ENCODE measurements around the gene KANK2.

Gene KANK2

DNA sequence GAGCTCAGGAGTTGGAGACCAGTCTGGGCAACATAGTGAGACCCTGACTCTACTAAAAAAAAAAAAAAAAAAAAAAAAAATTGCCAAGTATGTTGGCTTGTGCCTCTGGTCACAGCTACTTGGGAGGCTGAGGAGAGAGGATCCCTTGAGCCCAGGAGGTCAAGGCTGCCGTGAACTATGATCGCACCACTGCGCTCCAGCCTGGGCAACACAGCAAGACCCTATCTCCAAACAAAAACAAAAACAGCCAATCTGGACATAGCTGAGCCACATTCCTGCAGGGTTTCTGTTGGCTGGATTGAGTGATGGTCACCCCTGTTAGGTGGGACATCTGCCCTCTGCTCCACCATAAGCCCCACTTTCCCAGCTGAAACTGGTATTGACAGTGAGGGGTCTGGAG, 28.5 kb upstream of the KANK2 start:
- DNase-seq (ENCODE audit: low read depth), result no peak

GRCh38 chr19:11225172-11225571, 27.8 kb upstream of the KANK2 start:
- no peak for DNase-seq (ENCODE audit: low read depth)

- DNase-seq (ENCODE audit: low read depth), result no peak
Measured at GRCh38 chr19:11224429-11224828, 27.1 kb upstream of the KANK2 start.

- no peak for DNase-seq (ENCODE audit: low read depth)
Measured at GRCh38 chr19:11223200-11223599, 25.9 kb upstream of the KANK2 start.

- DNase-seq (ENCODE audit: low read depth), result no peak
Measured at GRCh38 chr19:11221082-11221598, 23.8 kb upstream of the KANK2 start.

- DNase-seq (ENCODE audit: low read depth), result no peak
Measured at GRCh38 chr19:11214387-11214786, 17.0 kb upstream of the KANK2 start.

- DNase-seq (ENCODE audit: low read depth), result no peak
Measured at GRCh38 chr19:11210656-11210928, 13.2 kb upstream of the KANK2 start.

DNA sequence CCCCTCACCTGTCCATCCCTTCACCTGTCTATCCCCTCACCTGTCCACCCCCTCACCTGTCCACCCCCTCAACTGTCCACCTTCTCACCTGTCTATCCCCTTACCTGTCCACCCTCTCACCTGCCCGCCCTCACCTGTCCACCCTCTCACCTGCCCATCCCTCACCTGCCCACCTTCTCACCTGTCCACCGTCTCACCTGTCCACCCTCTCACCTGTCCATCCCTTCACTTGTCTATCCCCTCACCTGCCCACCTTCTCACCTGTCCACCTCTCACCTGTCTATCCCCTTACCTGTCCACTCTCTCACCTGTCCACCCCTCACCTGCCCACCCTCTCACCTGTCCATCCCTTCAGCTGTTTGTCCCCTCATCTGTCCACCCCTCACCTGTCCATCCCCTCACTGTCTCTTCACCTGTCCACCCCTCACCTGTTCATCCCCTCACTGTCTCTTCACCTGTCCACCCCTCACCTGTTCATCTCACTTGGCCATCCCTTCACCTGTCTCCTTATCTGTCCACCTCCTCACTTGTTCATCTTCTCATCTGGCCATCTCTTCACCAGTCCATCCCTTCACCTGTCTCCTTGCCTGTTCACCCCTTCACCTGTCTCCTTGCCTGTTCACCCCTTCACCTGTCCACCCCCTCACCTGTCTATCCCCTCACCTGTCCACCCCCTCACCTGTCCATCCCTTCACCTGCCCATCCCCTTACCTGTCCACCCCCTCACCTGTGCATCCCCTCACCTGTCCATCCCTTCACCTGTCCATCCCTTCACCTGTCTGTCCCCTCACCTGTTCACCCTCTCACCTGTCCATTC, 12.7 kb upstream of the KANK2 start:
- DNase-seq (ENCODE audit: low read depth), result no peak

DNA sequence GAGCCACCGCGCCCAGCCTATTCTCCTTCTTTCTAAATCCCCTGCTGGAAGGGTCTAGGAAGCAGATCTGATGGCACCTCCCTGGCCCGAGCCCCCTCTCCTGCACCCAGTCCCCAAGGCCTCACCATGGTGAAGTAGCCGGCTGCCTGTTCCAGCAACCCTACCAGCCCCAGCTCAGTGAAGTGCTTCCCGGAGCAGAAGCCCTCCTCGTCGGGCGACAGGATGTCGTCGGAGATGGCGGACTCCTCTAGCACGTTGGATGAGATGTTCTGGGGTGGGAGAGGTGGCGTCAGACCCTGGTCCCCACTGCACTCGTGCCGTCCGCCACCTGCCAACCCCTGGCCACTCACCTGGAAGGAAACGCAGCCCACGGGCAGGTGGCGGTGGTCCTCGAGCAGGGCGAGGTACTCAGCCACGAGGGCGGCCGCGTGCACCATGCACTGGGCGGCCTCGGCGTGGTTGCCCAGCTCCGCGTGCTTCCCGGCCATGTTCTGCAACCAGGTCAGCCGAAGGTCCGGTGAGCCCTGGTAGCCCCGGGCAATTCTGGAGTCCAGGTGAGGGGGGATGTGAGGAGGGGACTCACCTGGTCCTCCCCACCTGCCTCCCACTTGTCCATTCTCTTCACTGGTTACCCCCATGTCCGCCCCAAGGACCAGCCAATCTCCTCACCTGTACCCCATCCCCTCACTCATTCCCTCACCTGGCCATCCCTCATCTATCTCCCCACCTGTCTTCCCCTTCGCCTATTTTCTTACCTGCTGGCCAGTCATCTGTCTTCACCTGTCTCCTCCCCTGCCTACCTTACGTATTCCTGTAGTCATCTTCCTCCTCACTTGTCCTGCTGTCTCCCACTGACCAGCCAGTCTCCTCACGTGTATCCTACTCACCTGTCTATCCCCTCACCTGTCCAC, 11.5 kb upstream of the KANK2 start:
- DNase-seq (ENCODE audit: low read depth), result no peak

- DNase-seq (ENCODE audit: low read depth), result no peak
Measured at GRCh38 chr19:11205939-11206570, 8.7 kb upstream of the KANK2 start.

GRCh38 chr19:11204943-11205349, 7.6 kb upstream of the KANK2 start:
- no peak for DNase-seq (ENCODE audit: low read depth)

DNA sequence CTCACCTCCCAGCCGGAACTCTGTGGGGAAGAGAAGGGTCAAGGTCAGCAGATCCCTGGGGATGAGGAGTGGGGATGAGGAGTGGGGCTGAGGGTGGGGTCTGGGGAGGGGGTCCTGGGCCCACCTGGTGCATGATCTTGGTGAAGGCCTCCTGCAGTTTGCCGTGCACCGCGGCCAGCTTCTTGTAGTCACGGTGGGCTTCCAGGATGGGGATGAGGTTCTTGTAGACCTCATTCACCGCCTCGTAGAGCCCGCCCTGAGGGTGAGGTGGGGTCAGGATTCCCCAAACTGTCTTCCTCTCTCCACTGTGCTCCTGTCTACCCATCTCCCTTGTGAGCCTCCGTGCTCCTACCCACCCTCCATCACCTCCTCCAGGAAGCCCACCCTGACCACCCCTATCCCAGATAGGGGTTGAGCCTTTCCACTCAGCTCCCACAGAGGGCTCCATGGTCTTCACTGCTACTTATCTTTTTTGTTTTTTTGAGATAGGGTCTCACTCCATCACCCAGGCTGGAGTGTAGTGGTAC, 6.8 kb upstream of the KANK2 start:
- DNase-seq (ENCODE audit: low read depth), result no peak

GRCh38 chr19:11203194-11204075, 6.1 kb upstream of the KANK2 start:
- no peak for DNase-seq (ENCODE audit: low read depth)

DNA sequence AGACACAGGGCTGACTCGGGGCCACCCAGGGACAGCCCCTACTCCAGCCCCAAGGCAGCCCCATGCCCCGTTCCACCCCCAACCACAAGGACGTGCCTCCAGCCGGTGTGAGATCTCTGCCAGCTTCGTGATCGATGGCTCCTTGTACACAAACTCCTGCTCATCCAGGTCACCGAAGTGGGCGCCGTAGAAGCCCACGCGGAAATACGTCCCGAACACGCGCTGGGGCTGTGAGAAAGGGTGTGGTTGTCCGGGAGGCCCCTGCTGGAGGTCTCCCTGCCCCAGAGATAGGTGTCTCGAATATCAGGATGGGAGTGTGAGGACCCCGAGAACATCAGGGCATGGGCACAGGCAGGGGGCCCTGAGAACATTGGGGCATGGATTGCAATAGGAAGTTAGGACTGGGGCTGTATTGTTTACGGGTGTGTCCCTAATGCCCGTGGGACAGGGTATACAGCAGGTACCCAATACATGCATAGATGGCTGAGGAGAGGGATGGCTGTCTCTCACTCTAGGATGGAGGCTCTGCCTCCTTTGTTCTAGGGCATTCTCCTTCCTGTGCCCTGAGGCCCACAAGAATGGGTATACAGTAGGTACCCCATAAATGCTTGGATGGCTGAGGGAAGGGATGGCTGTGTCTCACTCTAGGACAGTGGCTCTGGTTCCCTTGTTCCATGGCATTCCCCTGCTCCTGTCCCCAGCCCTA, 5.3 kb upstream of the KANK2 start:
- DNase-seq (ENCODE audit: low read depth), result no peak

- DNase-seq (ENCODE audit: low read depth), result no peak
Measured at GRCh38 chr19:11201791-11202190, 4.4 kb upstream of the KANK2 start.

- no peak for DNase-seq (ENCODE audit: low read depth)
Measured at GRCh38 chr19:11200931-11201330, 3.6 kb upstream of the KANK2 start.

DNA sequence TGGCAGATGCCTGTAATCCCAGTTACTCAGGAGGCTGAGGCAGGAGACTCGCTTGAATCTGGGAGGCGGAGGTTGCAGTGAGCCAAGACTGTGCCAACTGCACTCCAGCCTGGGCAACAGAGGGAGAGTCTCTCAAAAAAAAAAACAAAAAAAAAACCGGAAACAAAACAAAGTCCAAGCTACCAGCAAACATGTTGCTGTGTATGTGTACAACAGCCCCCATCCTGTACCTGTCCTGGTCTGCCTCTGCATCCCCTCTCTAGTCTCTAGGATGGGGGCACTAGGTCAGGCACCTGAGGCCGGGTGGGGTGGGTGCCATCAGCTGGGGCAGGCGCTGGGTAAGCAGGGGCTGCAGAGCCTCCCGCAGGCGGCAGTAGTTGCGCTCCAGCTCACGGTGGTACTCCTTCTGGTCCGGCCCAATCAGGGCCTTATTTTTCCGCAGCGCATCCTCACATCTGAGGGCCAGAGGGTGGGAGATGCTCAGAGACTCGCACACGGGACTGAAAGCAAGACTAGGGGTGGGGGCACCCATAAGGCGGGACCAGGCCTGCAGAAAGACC, 2.8 kb upstream of the KANK2 start:
- DNase-seq (ENCODE audit: low read depth), result no peak

GRCh38 chr19:11199517-11199916, 2.2 kb upstream of the KANK2 start:
- no peak for DNase-seq (ENCODE audit: low read depth)

GRCh38 chr19:11198769-11199424, 1.6 kb upstream of the KANK2 start:
- DNase-seq (ENCODE audit: low read depth), result no peak

GRCh38 chr19:11198175-11198534, 810 bp upstream of the KANK2 start:
- DNase-seq (ENCODE audit: low read depth), result no peak
